IPS-18c (cell line): ENCODE results near the gene SPINK4.

Experiments used
- H3K4me3 ChIP-seq: 2 replicates; pipeline ENCODE4 v1.7.0; 2013; ENCODE audit warnings: low read depth, mild to moderate bottlenecking, low read length, moderate library complexity; ENCODE audit not compliant: insufficient read depth
- H3K9me3 ChIP-seq: one replicate; pipeline ENCODE4 v1.6.1; 2013; ENCODE audit warnings: mild to moderate bottlenecking, low read length, moderate library complexity; ENCODE audit not compliant: control insufficient read depth, insufficient read depth

The SPINK4 gene, protein sequence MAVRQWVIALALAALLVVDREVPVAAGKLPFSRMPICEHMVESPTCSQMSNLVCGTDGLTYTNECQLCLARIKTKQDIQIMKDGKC

DNA sequence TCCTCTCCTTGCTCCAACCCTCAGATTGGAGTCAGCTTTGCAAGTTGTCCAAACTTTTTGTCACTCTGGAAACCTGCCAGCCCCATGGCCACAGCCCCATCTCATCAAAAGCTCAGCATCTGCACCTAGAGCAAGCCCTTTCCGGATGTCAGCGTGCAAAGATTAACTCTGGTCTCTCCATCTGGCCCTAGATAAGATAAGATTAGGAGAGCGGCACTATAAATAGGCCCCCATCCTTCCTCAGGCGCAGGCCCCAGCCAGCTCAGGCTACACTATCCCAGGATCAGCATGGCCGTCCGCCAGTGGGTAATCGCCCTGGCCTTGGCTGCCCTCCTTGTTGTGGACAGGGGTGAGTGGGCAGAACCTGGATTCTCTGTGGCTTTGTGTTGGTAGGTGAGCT is at the start of gene SPINK4:
TSS of gene SPINK4 (plus strand) at position 247 of the 400 bp plus-strand sequence. CDS start at position 289, 42 bp downstream.
- Histone ChIP-seq H3K4me3 (no peak within 1 kb of the TSS), H3K9me3 (no peaks in the 10 kb centered on the region)

GRCh38 chr9:33192493-33193255 is 47.3 kb upstream of the SPINK4 start:
- no peak overlapping the region for H3K4me3 ChIP-seq
- H3K9me3 ChIP-seq = no peaks in the 10 kb centered on the region

- Histone ChIP-seq H3K4me3 (no peak overlapping the region), H3K9me3 (no peaks in the 10 kb centered on the region)
Observed at GRCh38 chr9:33193818-33194217, 46.1 kb upstream of the SPINK4 start.

GRCh38 chr9:33196736-33197135 is 43.2 kb upstream of the SPINK4 start:
- no peaks in the 10 kb centered on the region for H3K9me3 ChIP-seq
- no peak overlapping the region for H3K4me3 ChIP-seq

DNA sequence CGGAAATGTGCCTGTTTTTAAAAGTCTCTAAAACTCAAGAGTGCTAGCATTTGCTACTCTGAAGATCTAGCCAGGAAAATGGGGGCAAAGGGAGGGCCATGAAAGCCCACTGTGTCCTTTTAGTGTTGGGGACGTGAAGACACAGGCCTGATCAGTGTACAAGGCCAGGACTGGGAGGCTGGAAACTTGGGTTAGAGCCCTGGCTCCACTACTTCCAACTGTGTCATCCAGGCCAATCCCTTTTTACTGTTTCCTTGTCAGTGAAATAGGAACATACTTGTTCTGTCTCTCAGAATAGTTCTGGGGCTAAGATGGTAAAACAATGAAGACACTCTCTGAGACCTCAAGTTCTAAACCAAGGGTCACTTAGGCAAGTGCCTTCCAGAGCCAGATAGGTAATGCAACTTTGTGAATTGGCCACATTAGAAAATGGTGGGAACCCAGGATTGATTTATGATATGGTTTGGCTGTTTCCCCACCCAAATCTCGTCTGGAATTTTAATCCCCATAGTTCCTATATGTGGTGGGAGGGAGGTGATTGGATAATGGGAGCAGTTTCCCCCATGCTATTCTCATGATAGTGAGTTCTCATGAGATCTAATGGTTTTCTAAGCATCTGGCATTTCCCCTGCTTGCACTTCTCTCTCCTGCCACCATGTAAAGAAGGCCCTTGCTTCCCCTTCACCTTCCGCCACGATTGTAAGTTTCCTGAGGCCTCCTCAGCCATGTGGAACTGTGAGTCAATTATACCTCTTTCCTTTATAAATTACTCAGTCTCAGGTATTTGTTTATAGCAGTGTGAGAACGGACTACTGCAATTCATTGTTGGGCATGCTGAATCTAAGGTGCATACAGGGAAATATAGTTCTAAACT is 42.5 kb upstream of the SPINK4 start:
- Histone ChIP-seq H3K4me3 (no peak overlapping the region), H3K9me3 (no peaks in the 10 kb centered on the region)

DNA sequence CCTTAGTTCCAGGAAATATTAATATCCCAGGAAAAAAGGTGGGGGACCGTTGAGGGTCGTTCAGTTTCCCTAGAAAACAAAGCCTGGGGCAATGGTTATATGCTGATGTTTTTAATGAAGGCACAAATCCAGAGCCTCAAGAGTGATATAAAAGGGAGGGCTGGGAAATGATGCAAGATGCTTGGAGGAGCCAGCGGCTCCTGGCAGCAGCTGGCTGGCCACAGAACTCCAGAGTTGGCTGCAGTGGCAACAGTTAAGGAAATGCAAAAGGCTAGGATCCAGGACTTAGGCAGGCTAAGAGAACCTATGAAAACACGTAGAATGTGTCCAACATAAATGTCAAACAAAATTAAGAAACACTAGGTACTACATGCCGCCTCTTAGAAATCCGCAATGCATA is 41.8 kb upstream of the SPINK4 start:
- H3K4me3 ChIP-seq = no peak overlapping the region
- no peaks in the 10 kb centered on the region for H3K9me3 ChIP-seq

- Histone ChIP-seq H3K4me3 (no peak overlapping the region), H3K9me3 (no peaks in the 10 kb centered on the region)
Observed at GRCh38 chr9:33202018-33202417, 37.9 kb upstream of the SPINK4 start.

DNA sequence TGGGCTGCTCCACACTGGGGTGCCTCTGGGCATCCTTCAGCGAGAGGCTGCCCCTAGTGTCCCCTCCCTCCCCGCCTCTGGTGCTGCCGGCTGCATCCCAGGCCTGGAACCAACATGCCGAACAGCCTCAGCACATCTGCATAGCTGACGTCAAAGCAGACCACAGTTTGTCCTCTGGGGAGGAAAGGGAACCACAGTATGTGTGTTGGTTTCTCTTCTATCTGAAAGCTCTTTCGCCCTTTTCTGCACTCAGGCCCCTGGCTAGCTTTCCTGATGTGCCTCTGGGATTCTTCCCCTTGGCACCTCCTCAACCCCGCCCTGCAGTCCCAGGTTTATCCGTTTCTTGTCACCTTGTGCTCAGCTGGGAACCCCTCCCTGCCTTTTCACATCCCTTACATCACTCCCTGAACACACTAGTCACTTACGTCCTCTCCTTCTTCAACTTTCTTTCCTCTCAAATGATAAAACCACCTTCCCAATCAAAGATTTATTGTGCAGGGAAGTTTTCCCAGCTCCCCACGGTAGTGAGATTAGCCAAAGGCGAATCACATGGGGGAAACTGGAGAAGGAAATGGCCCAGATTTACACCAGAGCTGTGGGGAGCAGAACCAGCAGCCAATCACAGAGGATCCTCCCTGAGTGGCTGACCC is 37.3 kb upstream of the SPINK4 start:
- Histone ChIP-seq H3K9me3 (no peaks in the 10 kb centered on the region), H3K4me3 (no peak overlapping the region)

DNA sequence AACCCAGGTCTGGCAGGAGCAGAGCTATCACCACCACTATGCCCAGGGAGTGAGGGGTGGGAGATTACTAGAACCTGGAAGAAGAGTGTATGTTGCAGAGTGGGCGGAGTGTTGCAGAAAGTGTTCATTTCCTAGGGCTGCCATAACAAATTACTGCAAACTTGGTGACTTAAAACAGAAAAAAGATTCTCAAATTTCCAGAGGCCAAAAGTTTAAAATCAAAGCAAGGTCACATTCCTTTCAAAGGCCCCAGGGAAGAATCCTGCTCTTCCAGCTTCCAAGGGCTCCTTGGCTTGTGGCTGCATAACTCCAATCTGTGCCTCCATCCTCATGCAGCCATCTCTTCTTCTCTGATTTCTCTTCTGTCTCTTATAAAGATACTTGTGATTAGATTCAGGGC is 30.6 kb upstream of the SPINK4 start:
- H3K4me3 ChIP-seq = no peak overlapping the region
- H3K9me3 ChIP-seq = no peaks in the 10 kb centered on the region

GRCh38 chr9:33210006-33210715 is 29.8 kb upstream of the SPINK4 start:
- Histone ChIP-seq H3K9me3 (no peaks in the 10 kb centered on the region), H3K4me3 (no peak overlapping the region)

DNA sequence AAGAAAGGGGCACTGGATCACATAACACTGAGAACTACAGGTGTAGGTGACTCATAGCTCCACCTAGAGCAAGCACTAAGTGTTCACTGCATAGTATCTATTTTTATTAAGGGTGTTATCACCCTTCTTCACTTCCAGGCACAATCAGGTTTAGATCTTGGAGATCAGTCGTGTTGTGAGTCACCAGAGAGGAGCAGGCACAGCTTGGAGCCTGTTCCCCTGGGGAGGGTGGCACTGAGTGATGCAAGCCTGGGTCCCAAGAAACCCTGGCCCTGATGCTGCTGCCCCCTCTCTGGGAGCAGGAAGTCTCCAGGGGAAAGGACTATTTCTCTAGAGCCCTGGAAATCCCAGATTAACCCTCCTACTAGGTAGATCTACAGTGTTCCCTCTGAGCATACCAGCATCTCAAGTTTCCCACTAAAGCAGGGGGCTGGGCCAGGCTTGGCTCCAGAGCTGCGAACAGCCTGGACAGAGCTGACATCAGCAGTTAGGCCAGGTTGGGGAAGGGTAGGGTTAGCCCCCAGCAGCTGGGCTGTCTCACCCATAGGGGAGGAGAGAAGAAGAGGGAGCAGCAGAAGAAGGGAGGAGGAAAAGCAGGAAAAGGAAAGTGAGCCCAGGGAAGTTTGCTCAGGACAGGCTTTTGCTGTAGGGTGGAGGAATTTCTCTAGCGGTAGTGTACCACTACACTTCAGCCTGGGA is 28.1 kb upstream of the SPINK4 start:
- Histone ChIP-seq H3K9me3 (no peaks in the 10 kb centered on the region), H3K4me3 (no peak overlapping the region)

GRCh38 chr9:33220681-33221567 is 19.0 kb upstream of the SPINK4 start:
- Histone ChIP-seq H3K9me3 (no peaks in the 10 kb centered on the region), H3K4me3 (no peak overlapping the region)

DNA sequence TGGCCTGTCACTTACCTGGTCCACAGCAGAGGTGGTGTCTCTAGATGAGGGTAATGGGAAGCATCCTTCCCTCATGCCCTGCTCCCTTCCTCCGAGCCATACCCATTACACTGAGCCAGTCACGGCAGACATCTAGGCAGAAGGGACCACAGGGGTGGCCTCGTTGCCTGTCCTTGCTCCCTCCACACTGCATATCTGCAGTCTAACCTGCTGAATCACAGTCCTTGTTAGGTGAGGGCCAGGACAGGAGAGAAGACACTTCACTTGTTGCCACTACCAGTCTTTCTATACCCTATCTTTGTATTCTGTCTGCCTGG is 18.4 kb upstream of the SPINK4 start:
- Histone ChIP-seq H3K4me3 (no peak overlapping the region), H3K9me3 (no peaks in the 10 kb centered on the region)

- Histone ChIP-seq H3K9me3 (no peaks in the 10 kb centered on the region), H3K4me3 (no peak overlapping the region)
Observed at GRCh38 chr9:33222031-33222430, 17.9 kb upstream of the SPINK4 start.

DNA sequence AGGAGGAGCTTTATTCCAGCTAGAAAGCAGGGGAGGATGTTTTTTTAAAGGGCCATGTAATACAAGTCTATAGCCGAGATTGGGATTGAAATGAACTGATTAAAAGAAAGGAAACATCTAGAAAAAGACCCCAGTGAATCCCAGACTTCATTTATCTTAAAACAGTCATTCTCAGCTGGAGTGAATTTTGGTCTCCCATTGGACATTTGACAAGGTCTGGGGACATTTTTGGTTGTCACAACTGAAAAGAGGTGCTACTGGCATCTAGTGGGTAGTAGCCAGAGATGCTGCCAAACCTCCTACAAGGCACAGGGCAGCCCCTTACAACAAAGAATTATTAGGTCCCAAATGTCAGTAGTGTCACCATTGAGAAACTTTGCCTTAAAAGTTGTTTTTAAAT is 16.3 kb upstream of the SPINK4 start:
- H3K9me3 ChIP-seq = no peaks in the 10 kb centered on the region
- H3K4me3 ChIP-seq = no peak overlapping the region
